H1 (cell line): ENCODE measurements around the gene RGS11. TPM values are rescaled to one million over a fixed set of nuclear protein-coding genes. Genes with fewer than 3 reads are reported as not detected.

Experiments
- CTCF ChIA-PET: fragments of 300-600 bp; sonication (Branson Sonifier 250); formaldehyde crosslinking; loops from one replicate; lab custom pipeline; 2021; ENCODE audit not compliant: partially characterized antibody; lab: Charles Lee
- POLR2A ChIA-PET: fragments of 300-600 bp; sonication (Branson Sonifier 250); formaldehyde crosslinking; loops from one replicate; lab custom pipeline; 2021; ENCODE audit warnings: inconsistent platforms; ENCODE audit not compliant: partially characterized antibody; lab: Charles Lee
- DNase-seq, 2 experiments: peaks; one replicate each; pipeline versions ENCODE4 v3.0.0 to v3.0.0-alpha.2; 2010 to 2022; ENCODE audit warnings: low spot score in 2 of 2, low read depth in 1 of 2, mixed read lengths in 1 of 2
- FAIRE-seq: peaks from 2 replicates; lab custom pipeline; 2011; peaks lifted over from hg19 to GRCh38; lab: Jason Lieb, UNC
- H2AFZ ChIP-seq: 2 replicates; pipeline ENCODE4 v1.8.1; 2012; ENCODE audit warnings: low read length, inconsistent platforms
- H2AK5ac ChIP-seq: 2 replicates; pipeline ENCODE4 v1.6.1; 2013; ENCODE audit warnings: low read depth, low read length
- H2BK120ac ChIP-seq: replicated peaks from 2 replicates; pipeline ENCODE3; 2013; ENCODE audit warnings: low read depth, low read length, inconsistent platforms
- H2BK12ac ChIP-seq: 2 replicates; pipeline ENCODE4 v1.6.1; 2013; ENCODE audit warnings: low read depth, low read length
- H2BK15ac ChIP-seq: 2 replicates; pipeline ENCODE4 v1.6.1; 2013; ENCODE audit warnings: low read length
- H2BK20ac ChIP-seq: 2 replicates; pipeline ENCODE4 v1.6.1; 2013; ENCODE audit warnings: low read length
- H2BK5ac ChIP-seq: 2 replicates; pipeline ENCODE4 v1.6.1; 2013; ENCODE audit warnings: low read depth, low read length
- H3K14ac ChIP-seq: 2 replicates; pipeline ENCODE4 v1.6.1; 2013; ENCODE audit warnings: inconsistent platforms; ENCODE audit not compliant: insufficient read length
- H3K18ac ChIP-seq: 2 replicates; pipeline ENCODE4 v1.6.1; 2013; ENCODE audit warnings: low read length; ENCODE audit errors: extremely low read depth
- H3K23ac ChIP-seq: 2 replicates; pipeline ENCODE4 v1.6.1; 2013; ENCODE audit warnings: inconsistent platforms; ENCODE audit not compliant: insufficient read length
- H3K23me2 ChIP-seq: 2 replicates; pipeline ENCODE4 v1.6.1; 2013; ENCODE audit warnings: low read depth, low read length
- H3K27ac ChIP-seq: 2 replicates; pipeline ENCODE4 v1.6.1; 2011; ENCODE audit warnings: low read depth, low read length, inconsistent platforms
- H3K27me3 ChIP-seq, 4 experiments: replicated peaks in 1 of 4; 1 replicate in 1 of 4; 2 replicates in 3 of 4; pipeline versions ENCODE4 v1.6.1 to v1.8.1; 2011 to 2013; ENCODE audit warnings: low read length in 3 of 4, mild to moderate bottlenecking in 3 of 4, inconsistent platforms in 2 of 4, mixed read lengths in 2 of 4, moderate library complexity in 1 of 4; ENCODE audit not compliant: control insufficient read depth in 3 of 4, insufficient read depth in 3 of 4; ENCODE audit errors: extremely low read depth in 1 of 4
- H3K36me3 ChIP-seq, 4 experiments: 2 replicates each; pipeline versions ENCODE4 v1.6.1 to v1.8.1; 2011 to 2013; ENCODE audit warnings: mild to moderate bottlenecking in 4 of 4, low read length in 3 of 4, moderate library complexity in 2 of 4, control low read depth in 1 of 4, inconsistent platforms in 1 of 4; ENCODE audit not compliant: insufficient read depth in 4 of 4, control insufficient read depth in 2 of 4
- H3K4ac ChIP-seq: replicated peaks from 2 replicates; pipeline ENCODE3; 2013; ENCODE audit warnings: low read length, low read depth, mixed read lengths, inconsistent platforms; ENCODE audit not compliant: insufficient read length
- H3K4me1 ChIP-seq, 4 experiments: replicated peaks in 1 of 4; 1 replicate in 1 of 4; 2 replicates in 3 of 4; pipeline versions ENCODE4 v1.6.1 to v1.8.1; 2011 to 2013; ENCODE audit warnings: low read length in 3 of 4, inconsistent platforms in 2 of 4, mixed read lengths in 1 of 4; ENCODE audit not compliant: insufficient read depth in 4 of 4, control insufficient read depth in 3 of 4
- H3K4me2 ChIP-seq, 2 experiments: 2 replicates each; pipeline versions ENCODE4 v1.6.1 to v1.8.1; 2011 to 2013; ENCODE audit warnings: low read depth in 2 of 2, low read length in 2 of 2, control low read depth in 1 of 2, inconsistent platforms in 1 of 2, mild to moderate bottlenecking in 1 of 2; ENCODE audit not compliant: insufficient read depth in 1 of 2
- H3K4me3 ChIP-seq, 4 experiments: fragments of 200-600, 300-600 bp in 1 of 4; sonication (generic), shearing (Covaris generic), sonication (Bioruptor Twin) in 1 of 4; 2 replicates each; pipeline versions ENCODE4 v1.5.1 to v1.8.1; 2011 to 2016; ENCODE audit warnings: low read length in 4 of 4, low read depth in 3 of 4, control low read depth in 2 of 4, inconsistent platforms in 2 of 4, mild to moderate bottlenecking in 2 of 4, mixed read lengths in 1 of 4, moderate library complexity in 1 of 4; ENCODE audit not compliant: insufficient read depth in 2 of 4; ENCODE audit errors: extremely low read depth in 1 of 4
- H3K56ac ChIP-seq: replicated peaks from 2 replicates; pipeline ENCODE3; 2013; ENCODE audit warnings: low read depth, mild to moderate bottlenecking, mixed read lengths, low read length, inconsistent platforms; ENCODE audit not compliant: insufficient read length
- H3K79me1 ChIP-seq: 2 replicates; pipeline ENCODE4 v1.6.1; 2013; ENCODE audit warnings: low read depth, low read length, control low read depth
- H3K79me2 ChIP-seq, 2 experiments: 2 replicates each; pipeline versions ENCODE4 v1.6.1 to v1.8.1; 2012 to 2013; ENCODE audit warnings: low read length in 2 of 2, mild to moderate bottlenecking in 2 of 2, inconsistent platforms in 1 of 2; ENCODE audit not compliant: insufficient read depth in 2 of 2, control insufficient read depth in 1 of 2
- H3K9ac ChIP-seq, 4 experiments: replicated peaks in 1 of 4; 1 replicate in 1 of 4; 2 replicates in 3 of 4; pipeline versions ENCODE4 v1.6.1 to v1.8.1; 2011 to 2013; ENCODE audit warnings: low read depth in 3 of 4, low read length in 3 of 4, control low read depth in 2 of 4, mild to moderate bottlenecking in 2 of 4, moderate library complexity in 2 of 4, inconsistent platforms in 1 of 4; ENCODE audit errors: extremely low read depth in 1 of 4
- H3K9me3 ChIP-seq, 2 experiments: 2 replicates each; pipeline versions ENCODE4 v1.6.1 to v1.8.1; 2012 to 2013; ENCODE audit warnings: mild to moderate bottlenecking in 2 of 2, moderate library complexity in 2 of 2, control low read depth in 1 of 2, inconsistent platforms in 1 of 2, low read depth in 1 of 2, low read length in 1 of 2, mixed read lengths in 1 of 2; ENCODE audit not compliant: insufficient read depth in 2 of 2
- H4K20me1 ChIP-seq, 2 experiments: replicated peaks in 1 of 2; 2 replicates each; pipeline versions ENCODE3 to v1.8.1; 2011 to 2013; ENCODE audit warnings: inconsistent platforms in 2 of 2, low read length in 2 of 2, mild to moderate bottlenecking in 1 of 2; ENCODE audit not compliant: insufficient read depth in 2 of 2, control insufficient read depth in 1 of 2
- H4K5ac ChIP-seq: 2 replicates; pipeline ENCODE4 v1.6.1; 2013; ENCODE audit warnings: low read length, low read depth, mixed read lengths, inconsistent platforms; ENCODE audit not compliant: insufficient read length
- H4K8ac ChIP-seq: 2 replicates; pipeline ENCODE4 v1.8.0; 2013; ENCODE audit warnings: mild to moderate bottlenecking, moderate library complexity, low read length, inconsistent platforms; ENCODE audit not compliant: insufficient read depth; ENCODE audit errors: extremely low read depth
- H4K91ac ChIP-seq: replicated peaks from 2 replicates; pipeline ENCODE3; 2013; ENCODE audit warnings: low read length, mixed read lengths, inconsistent platforms; ENCODE audit not compliant: insufficient read length
- GABPA ChIP-seq: IDR thresholded peaks from 2 replicates; pipeline ENCODE4 v1.6.1; 2011; ENCODE audit warnings: mild to moderate bottlenecking, low read length, moderate library complexity, borderline replicate concordance; ENCODE audit not compliant: insufficient read depth
- USF2 ChIP-seq: IDR thresholded peaks from 2 replicates; pipeline ENCODE4 v1.6.1; 2011; ENCODE audit warnings: low read length, improper control_type of control experiment
- WGBS, 2 experiments: shearing (Covaris generic) in 1 of 2; methylation state at CpG; one replicate each; pipeline versions ENCODE4 v1.1.6 to v1.1.7; 2013 to 2015; ENCODE audit warnings: low lambda C conversion rate in 2 of 2, mixed read lengths in 2 of 2, inconsistent platforms in 1 of 2, low coverage in 1 of 2, missing lambda C conversion rate in 1 of 2; ENCODE audit not compliant: insufficient replicate concordance in 2 of 2, insufficient coverage in 1 of 2, insufficient read length in 1 of 2; ENCODE audit errors: extremely low coverage in 1 of 2, missing lambda C conversion rate in 1 of 2; 5-methylcytosine and 5-hydroxymethylcytosine counted together
- polyA plus RNA-seq, 7 experiments: library from polyadenylated mRNA; depleted of rRNA in 3 of 7; stranded (reverse) in 5 of 7; unstranded in 2 of 7; fragments of >200 nt in 5 of 7; fragments of 200-250 nt in 2 of 7; gene quantifications; 1 replicate in 5 of 7; 2 replicates in 1 of 7; 4 replicates in 1 of 7; pipeline versions ENCODE4 v1.2.1 to v1.2.3, GENCODE V29; 2011 to 2013; ENCODE audit warnings: missing spikeins in 2 of 7, mixed read lengths in 2 of 7
- total RNA-seq: library from RNA; stranded (reverse); fragmentation: NEBNext Ultra II Directional; extraction: Animal tissue kit (Norgen Biotek cat#: 25700); gene quantifications from 2 replicates; pipeline ENCODE4 v1.2.1, GENCODE V29; 2021

RGS11 gene
- total and polyA plus RNA-seq, 2 of the 8 experiments (the other 6 are each of a cell fraction or from before 2014, with no cell fraction given): 0.84 to 1.2 TPM

GRCh38 chr16:268141-269053 is 7.3 kb downstream of the RGS11 start:
- H3K27ac ChIP-seq: no peak overlapping the region
- no peak overlapping the region; the same call in 1 of the 2 replicates for H2BK5ac ChIP-seq
- WGBS, 2 experiments: 92% methylated on average over 40 of the region's 40 CpGs; no CpG with 5 or more reads in 1 of the 2 experiments
- DNase-seq (no peak), FAIRE-seq (no peak)
- no peak overlapping the region for H4K91ac ChIP-seq
- ChIA-PET POLR2A (interaction anchor here (0.6 to 2.5 kb wide), 10 partner anchors 11 to 138 kb away, joined by 3 to 13 read pairs (median 4); partner anchors contain the start of gene PDIA2), CTCF (interaction anchor here (0.6 to 2.0 kb wide), 6 partner anchors 11 to 94 kb away, joined by 3 to 10 read pairs (median 4); no protein-coding TSS in a partner anchor)
- H2BK20ac ChIP-seq: no peak overlapping the region
- H3K36me3 ChIP-seq: peaks cover 0 to 2% (median under 1%) of the 10 kb centered on the region in 4 experiments; a peak in 1 of 8 replicates
- H4K20me1 ChIP-seq: peaks cover 0 to 9% of the 10 kb centered on the region in 2 experiments
- H2AK5ac ChIP-seq: peak overlapping the region; percentile 79; the same call in 1 of the 2 replicates
- no peaks in the 10 kb centered on the region for H3K79me1 ChIP-seq
- no peak overlapping the region for H2AFZ ChIP-seq
- no peak overlapping the region; a peak in 1 of 4 replicates for H3K4me2 ChIP-seq
- H4K8ac ChIP-seq: no peak overlapping the region; the same call in 1 of the 2 replicates
- H3K9me3 ChIP-seq: no peaks in the 10 kb centered on the region
- H3K56ac ChIP-seq: no peak overlapping the region
- no peak overlapping the region for H4K5ac ChIP-seq
- H3K79me2 ChIP-seq: no peaks in the 10 kb centered on the region
- H3K4me3 ChIP-seq: no peak overlapping the region
- no peaks in the 10 kb centered on the region; a peak in 1 of 7 replicates for H3K4me1 ChIP-seq
- TF ChIP-seq GABPA (0 out of 2 replicates have a peak, but pooled peaks have one; percentile 40), USF2 (no peak)
- TF ChIP-seq, all 59 proteins: peak for 1
- Histone ChIP-seq H2BK120ac (no peak overlapping the region), H2BK15ac (no peak overlapping the region), H3K23me2 (peaks cover 4% of the 10 kb centered on the region; the same call in 1 of the 2 replicates), H3K18ac (no peak overlapping the region; the same call in 1 of the 2 replicates), H3K9ac (no peak overlapping the region), H3K4ac (no peak overlapping the region), H3K23ac (no peak overlapping the region), H3K14ac (no peak overlapping the region), H3K27me3 (no peaks in the 10 kb centered on the region), H2BK12ac (no peak overlapping the region)
